ENCODE data around the gene EID1. TPM values are rescaled to one million over a fixed set of nuclear protein-coding genes. Genes with fewer than 3 reads are reported as not detected.

EID1 gene
- total RNA-seq = 281 and 374 TPM in 2 replicates

GRCh38 chr15:48877630-48878595, at the start of gene EID1:
TSS of gene EID1 (plus strand) at chr15:48878134. CDS start at chr15:48878177, 43 bp downstream.

Other genes with a start within 250 kb of the EID1 start
- 1,277 and 1,737 TPM in 2 replicates for gene FBN1, start 232.4 kb upstream of the EID1 start, total RNA-seq
- gene CEP152, start 67.1 kb upstream of the EID1 start, total RNA-seq = 3.0 and 7.6 TPM in 2 replicates
- gene SHC4, start 85.8 kb downstream of the EID1 start, total RNA-seq = 2.6 and 3.0 TPM in 2 replicates
- 24.9 and 29.8 TPM in 2 replicates for gene SECISBP2L, start 168.3 kb downstream of the EID1 start, total RNA-seq

Data from smooth muscle cell of the umbilical artery (primary cell).